HUES6 (cell line): ENCODE measurements around the gene MESD.

Source experiments
- H3K27ac ChIP-seq: 2 replicates; pipeline ENCODE4 v1.7.0; 2013; ENCODE audit warnings: low read depth, mild to moderate bottlenecking, low read length, inconsistent platforms
- H3K27me3 ChIP-seq: 2 replicates; pipeline ENCODE4 v1.6.1; 2013; ENCODE audit warnings: low read length; ENCODE audit not compliant: control insufficient read depth, insufficient read depth
- H3K36me3 ChIP-seq: 2 replicates; pipeline ENCODE4 v1.6.1; 2013; ENCODE audit warnings: low read length; ENCODE audit not compliant: control insufficient read depth, insufficient read depth
- H3K4me1 ChIP-seq: 2 replicates; pipeline ENCODE4 v1.6.1; 2013; ENCODE audit warnings: low read length; ENCODE audit not compliant: control insufficient read depth, insufficient read depth
- H3K4me3 ChIP-seq: 2 replicates; pipeline ENCODE4 v1.5.1; 2013; ENCODE audit warnings: low read depth, low read length
- H3K9ac ChIP-seq: one replicate; pipeline ENCODE4 v1.6.1; 2013; ENCODE audit warnings: mild to moderate bottlenecking, low read length
- H3K9me3 ChIP-seq: 2 replicates; pipeline ENCODE4 v1.6.1; 2013; ENCODE audit warnings: low read depth, low read length; ENCODE audit not compliant: control insufficient read depth, insufficient read depth

Gene MESD

GRCh38 chr15:80924278-80924677, 65.3 kb downstream of the MESD start:
- no peak overlapping the region for H3K9ac ChIP-seq
- H3K27me3 ChIP-seq: no peaks in the 10 kb centered on the region
- H3K27ac ChIP-seq: no peak overlapping the region
- H3K4me1 ChIP-seq: no peaks in the 10 kb centered on the region
- 0 out of 2 replicates have a peak, but pooled peaks cover 4% of the 10 kb centered on the region for H3K9me3 ChIP-seq
- no peak overlapping the region for H3K4me3 ChIP-seq
- H3K36me3 ChIP-seq: no peaks in the 10 kb centered on the region

- no peaks in the 10 kb centered on the region for H3K27me3 ChIP-seq
- H3K4me1 ChIP-seq: no peaks in the 10 kb centered on the region
- H3K4me3 ChIP-seq: no peak overlapping the region
- H3K9me3 ChIP-seq: 0 out of 2 replicates have a peak, but pooled peaks cover 4% of the 10 kb centered on the region
- no peaks in the 10 kb centered on the region for H3K36me3 ChIP-seq
- H3K27ac ChIP-seq: no peak overlapping the region
- no peak overlapping the region for H3K9ac ChIP-seq
Observed at GRCh38 chr15:80923668-80924067, 66.0 kb downstream of the MESD start.

- H3K36me3 ChIP-seq: no peaks in the 10 kb centered on the region
- no peaks in the 10 kb centered on the region for H3K27me3 ChIP-seq
- no peaks in the 10 kb centered on the region for H3K4me1 ChIP-seq
- no peak overlapping the region for H3K4me3 ChIP-seq
- H3K9me3 ChIP-seq: no peaks in the 10 kb centered on the region
- no peak overlapping the region for H3K9ac ChIP-seq
- no peak overlapping the region for H3K27ac ChIP-seq
Observed at GRCh38 chr15:80921736-80922410, 67.7 kb downstream of the MESD start.

- no peaks in the 10 kb centered on the region for H3K36me3 ChIP-seq
Observed at GRCh38 chr15:80920271-80920699, 69.3 kb downstream of the MESD start.

GRCh38 chr15:80918196-80918783, 71.3 kb downstream of the MESD start:
- Histone ChIP-seq H3K36me3 (no peaks in the 10 kb centered on the region), H3K9me3 (no peaks in the 10 kb centered on the region), H3K9ac (no peak overlapping the region), H3K27me3 (no peaks in the 10 kb centered on the region), H3K4me3 (no peak overlapping the region), H3K27ac (no peak overlapping the region), H3K4me1 (peaks cover 8% of the 10 kb centered on the region; the same call in 1 of the 2 replicates)

More at GRCh38 chr15:80920271-80920699, 69.3 kb downstream of the MESD start:
- H3K27ac ChIP-seq: no peak overlapping the region
- H3K27me3 ChIP-seq: no peaks in the 10 kb centered on the region
- H3K9me3 ChIP-seq: no peaks in the 10 kb centered on the region
- no peak overlapping the region for H3K9ac ChIP-seq
- peaks cover 8% of the 10 kb centered on the region; the same call in 1 of the 2 replicates for H3K4me1 ChIP-seq
- no peak overlapping the region for H3K4me3 ChIP-seq

GRCh38 chr15:80916056-80916455, 73.6 kb downstream of the MESD start:
- no peaks in the 10 kb centered on the region for H3K27me3 ChIP-seq
- H3K27ac ChIP-seq: no peak overlapping the region
- H3K4me3 ChIP-seq: no peak overlapping the region
- H3K4me1 ChIP-seq: peaks cover 8% of the 10 kb centered on the region; the same call in 1 of the 2 replicates
- H3K9ac ChIP-seq: no peak overlapping the region
- H3K36me3 ChIP-seq: no peaks in the 10 kb centered on the region
- H3K9me3 ChIP-seq: no peaks in the 10 kb centered on the region

GRCh38 chr15:80915472-80915871, 74.1 kb downstream of the MESD start:
- peaks cover 8% of the 10 kb centered on the region; the same call in 1 of the 2 replicates for H3K4me1 ChIP-seq
- H3K9me3 ChIP-seq: no peaks in the 10 kb centered on the region
- no peak overlapping the region for H3K27ac ChIP-seq
- no peak overlapping the region for H3K9ac ChIP-seq
- no peaks in the 10 kb centered on the region for H3K36me3 ChIP-seq
- H3K4me3 ChIP-seq: no peak overlapping the region
- no peaks in the 10 kb centered on the region for H3K27me3 ChIP-seq

- Histone ChIP-seq H3K4me1 (peaks cover 8% of the 10 kb centered on the region; the same call in 1 of the 2 replicates), H3K36me3 (no peaks in the 10 kb centered on the region), H3K27ac (no peak overlapping the region), H3K27me3 (no peaks in the 10 kb centered on the region), H3K9me3 (no peaks in the 10 kb centered on the region; the same call in 1 of the 2 replicates), H3K4me3 (no peak overlapping the region), H3K9ac (no peak overlapping the region)
Observed at GRCh38 chr15:80913541-80913940, 76.1 kb downstream of the MESD start.

- Histone ChIP-seq H3K4me1 (peaks cover 8% of the 10 kb centered on the region; the same call in 1 of the 2 replicates), H3K27ac (no peak overlapping the region), H3K4me3 (no peak overlapping the region), H3K27me3 (no peaks in the 10 kb centered on the region), H3K36me3 (no peaks in the 10 kb centered on the region), H3K9me3 (no peaks in the 10 kb centered on the region; the same call in 1 of the 2 replicates), H3K9ac (no peak overlapping the region)
Observed at GRCh38 chr15:80912673-80913072, 76.9 kb downstream of the MESD start.

GRCh38 chr15:80911821-80912220, 77.8 kb downstream of the MESD start:
- Histone ChIP-seq H3K9me3 (no peaks in the 10 kb centered on the region; the same call in 1 of the 2 replicates), H3K4me1 (peaks cover 8% of the 10 kb centered on the region; the same call in 1 of the 2 replicates), H3K36me3 (no peaks in the 10 kb centered on the region), H3K9ac (no peak overlapping the region), H3K27ac (no peak overlapping the region), H3K27me3 (no peaks in the 10 kb centered on the region), H3K4me3 (no peak overlapping the region)

- H3K4me1 ChIP-seq: peaks cover 3% of the 10 kb centered on the region
- no peaks in the 10 kb centered on the region; the same call in 1 of the 2 replicates for H3K9me3 ChIP-seq
- no peaks in the 10 kb centered on the region for H3K27me3 ChIP-seq
- H3K4me3 ChIP-seq: no peak overlapping the region
- H3K27ac ChIP-seq: no peak overlapping the region
- H3K36me3 ChIP-seq: no peaks in the 10 kb centered on the region
- no peak overlapping the region for H3K9ac ChIP-seq
Observed at GRCh38 chr15:80906159-80906766, 83.4 kb downstream of the MESD start.
